GM20000 (cell line): ENCODE data around the gene UNC5B.

Experiments used
- DNase-seq: peaks from one replicate; pipeline ENCODE4 v3.0.0; 2012; ENCODE audit warnings: low spot score
- TF ChIP-seq, protein P1 (sequence below): IDR thresholded peaks from 2 replicates; pipeline ENCODE4 v1.5.1; 2012; ENCODE audit warnings: mild to moderate bottlenecking, control low read depth; ENCODE audit errors: extremely low read depth, missing control alignments

Gene UNC5B

DNA sequence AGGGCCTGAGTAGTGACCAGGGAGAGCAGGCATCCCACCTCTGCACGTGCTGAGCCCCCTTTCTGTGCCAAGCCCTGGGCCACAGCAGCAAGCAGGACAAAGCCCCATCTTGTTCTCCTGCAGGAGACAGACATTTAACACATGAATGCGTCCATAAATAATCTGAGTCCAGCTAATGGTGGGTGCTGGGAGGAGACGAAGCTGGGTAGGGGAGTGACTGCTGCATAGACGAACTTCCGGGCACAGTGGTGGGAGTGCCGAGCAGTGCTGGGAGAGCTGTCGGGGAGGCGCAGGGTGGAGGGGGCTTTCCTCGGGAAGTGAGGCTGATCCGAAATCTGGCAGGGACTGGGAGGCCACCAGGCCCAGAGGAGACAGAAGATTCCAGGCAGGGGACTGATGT lies 71.5 kb downstream of the UNC5B start:
- TF ChIP-seq, protein P1, sequence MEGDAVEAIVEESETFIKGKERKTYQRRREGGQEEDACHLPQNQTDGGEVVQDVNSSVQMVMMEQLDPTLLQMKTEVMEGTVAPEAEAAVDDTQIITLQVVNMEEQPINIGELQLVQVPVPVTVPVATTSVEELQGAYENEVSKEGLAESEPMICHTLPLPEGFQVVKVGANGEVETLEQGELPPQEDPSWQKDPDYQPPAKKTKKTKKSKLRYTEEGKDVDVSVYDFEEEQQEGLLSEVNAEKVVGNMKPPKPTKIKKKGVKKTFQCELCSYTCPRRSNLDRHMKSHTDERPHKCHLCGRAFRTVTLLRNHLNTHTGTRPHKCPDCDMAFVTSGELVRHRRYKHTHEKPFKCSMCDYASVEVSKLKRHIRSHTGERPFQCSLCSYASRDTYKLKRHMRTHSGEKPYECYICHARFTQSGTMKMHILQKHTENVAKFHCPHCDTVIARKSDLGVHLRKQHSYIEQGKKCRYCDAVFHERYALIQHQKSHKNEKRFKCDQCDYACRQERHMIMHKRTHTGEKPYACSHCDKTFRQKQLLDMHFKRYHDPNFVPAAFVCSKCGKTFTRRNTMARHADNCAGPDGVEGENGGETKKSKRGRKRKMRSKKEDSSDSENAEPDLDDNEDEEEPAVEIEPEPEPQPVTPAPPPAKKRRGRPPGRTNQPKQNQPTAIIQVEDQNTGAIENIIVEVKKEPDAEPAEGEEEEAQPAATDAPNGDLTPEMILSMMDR: no peak
- DNase-seq: no peak

DNA sequence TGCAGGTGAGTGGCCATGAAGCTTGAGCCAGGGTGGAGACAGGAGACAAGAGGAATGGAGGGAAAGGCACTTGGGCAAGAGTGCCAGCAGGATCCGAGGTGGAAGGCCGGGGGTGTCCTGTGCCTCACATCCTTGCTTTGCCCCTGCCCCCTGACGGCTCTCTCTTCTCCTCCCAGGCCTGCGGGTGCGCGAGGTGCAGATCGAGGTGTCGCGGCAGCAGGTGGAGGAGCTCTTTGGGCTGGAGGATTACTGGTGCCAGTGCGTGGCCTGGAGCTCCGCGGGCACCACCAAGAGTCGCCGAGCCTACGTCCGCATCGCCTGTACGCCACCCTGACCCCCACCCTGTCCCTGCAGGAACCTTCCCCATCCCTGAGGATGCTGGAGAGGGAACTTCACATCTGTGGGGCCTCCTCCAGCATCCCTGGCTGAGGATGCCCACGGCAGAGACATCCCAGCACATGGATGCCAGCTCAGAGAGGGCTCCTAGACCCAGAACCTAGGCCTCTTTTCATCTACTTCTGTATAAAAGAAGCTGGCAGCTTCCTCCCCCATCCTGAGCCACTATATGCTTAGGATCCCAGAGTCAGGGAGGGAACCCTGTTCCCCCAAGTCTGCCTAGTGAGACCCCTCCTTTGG lies 72.3 kb downstream of the UNC5B start:
- TF ChIP-seq, protein P1: no peak
- no peak for DNase-seq

DNA sequence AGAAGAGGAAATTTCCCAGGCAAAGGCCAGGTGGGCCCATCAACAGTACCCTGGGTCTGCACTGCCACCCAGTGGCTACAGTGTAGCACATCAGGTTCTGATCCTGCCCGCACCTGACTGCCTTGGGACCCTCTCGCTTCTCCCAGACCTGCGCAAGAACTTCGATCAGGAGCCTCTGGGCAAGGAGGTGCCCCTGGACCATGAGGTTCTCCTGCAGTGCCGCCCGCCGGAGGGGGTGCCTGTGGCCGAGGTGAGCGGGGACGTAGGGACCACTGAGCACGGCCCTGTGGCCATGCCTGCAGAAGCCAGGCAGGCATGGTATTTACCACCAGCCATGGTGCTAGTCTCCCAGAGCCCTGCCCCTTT lies 72.8 kb downstream of the UNC5B start:
- DNase-seq: peak; percentile 75
- TF ChIP-seq, protein P1: peak; percentile 50

DNA sequence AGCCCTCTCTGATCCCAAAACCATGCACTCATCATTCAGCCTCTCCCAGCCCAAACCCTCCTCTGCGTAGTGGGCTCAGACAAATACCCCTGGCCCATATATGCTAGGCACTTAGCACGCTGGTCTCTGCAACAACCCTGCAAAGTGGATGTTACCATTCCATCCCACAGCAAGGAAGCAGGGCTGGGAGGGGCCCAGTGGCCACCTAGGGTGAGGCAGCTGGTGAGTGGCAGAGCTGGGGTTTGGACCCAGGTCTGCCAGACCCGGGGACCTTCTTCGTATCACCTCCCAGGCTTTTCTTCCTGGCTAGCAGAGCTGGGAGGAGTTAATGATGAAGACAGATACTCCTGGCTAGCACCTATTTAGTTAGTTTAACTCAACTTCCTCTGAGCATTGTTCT lies 73.6 kb downstream of the UNC5B start:
- no peak for DNase-seq
- TF ChIP-seq, protein P1: no peak

DNA sequence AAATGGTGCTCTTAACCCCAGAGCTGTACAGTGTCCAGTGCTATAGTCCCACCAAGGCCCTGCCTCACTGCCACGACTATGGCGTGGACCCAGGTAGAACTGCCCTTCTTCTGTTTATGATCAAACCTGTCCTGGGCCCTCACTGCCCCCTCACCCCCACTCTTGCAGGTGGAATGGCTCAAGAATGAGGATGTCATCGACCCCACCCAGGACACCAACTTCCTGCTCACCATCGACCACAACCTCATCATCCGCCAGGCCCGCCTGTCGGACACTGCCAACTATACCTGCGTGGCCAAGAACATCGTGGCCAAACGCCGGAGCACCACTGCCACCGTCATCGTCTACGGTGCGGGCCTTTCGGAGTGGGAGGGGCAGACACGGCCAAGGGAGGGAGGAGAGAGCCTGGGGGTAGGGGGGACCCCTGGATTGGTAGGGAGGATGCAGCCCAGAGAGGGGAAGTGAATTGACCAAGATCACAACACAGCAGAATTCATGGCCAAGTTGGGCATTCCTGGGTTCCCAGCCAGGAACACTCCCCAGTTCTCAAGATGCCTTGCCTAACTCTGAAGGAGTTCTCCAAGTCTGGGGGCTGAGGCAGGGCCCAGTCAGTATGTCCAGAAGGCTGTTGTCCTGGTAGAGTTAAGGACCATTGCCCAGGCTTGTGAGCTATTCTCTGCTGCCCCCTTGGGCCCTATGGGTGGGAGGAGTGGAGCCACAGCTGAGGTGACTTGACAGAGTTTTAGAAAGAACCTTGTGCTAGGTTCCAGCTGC lies 74.3 kb downstream of the UNC5B start:
- TF ChIP-seq, protein P1: no peak

DNA sequence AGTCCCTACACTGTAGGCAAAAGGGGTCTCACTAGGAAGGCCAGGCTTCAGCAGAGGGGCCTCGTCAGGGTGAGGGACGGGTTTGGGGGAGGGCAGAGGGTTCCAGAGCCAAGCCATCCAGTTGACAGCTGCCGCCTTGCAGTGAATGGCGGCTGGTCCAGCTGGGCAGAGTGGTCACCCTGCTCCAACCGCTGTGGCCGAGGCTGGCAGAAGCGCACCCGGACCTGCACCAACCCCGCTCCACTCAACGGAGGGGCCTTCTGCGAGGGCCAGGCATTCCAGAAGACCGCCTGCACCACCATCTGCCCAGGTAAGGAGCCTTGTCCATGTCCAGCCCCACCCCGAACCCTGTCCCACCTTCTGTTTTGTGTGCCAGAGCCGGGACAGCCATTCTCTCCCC lies 75.1 kb downstream of the UNC5B start:
- no peak for DNase-seq
- TF ChIP-seq, protein P1: no peak

More for the DNA sequence above, 74.3 kb downstream of the UNC5B start:
- DNase-seq: no peak

DNA sequence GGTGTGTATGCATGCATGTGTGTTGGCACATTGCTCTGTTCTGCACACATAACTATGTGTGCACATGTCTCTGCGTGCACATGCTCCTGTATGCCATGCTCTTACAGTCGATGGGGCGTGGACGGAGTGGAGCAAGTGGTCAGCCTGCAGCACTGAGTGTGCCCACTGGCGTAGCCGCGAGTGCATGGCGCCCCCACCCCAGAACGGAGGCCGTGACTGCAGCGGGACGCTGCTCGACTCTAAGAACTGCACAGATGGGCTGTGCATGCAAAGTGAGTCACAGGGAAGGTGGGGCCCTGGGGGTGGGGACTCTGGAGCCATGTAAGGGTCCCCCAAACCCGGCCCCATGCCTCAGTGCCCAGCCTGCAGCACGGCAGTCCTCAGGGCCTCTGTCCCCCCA lies 76.1 kb downstream of the UNC5B start:
- TF ChIP-seq, protein P1: no peak
- no peak for DNase-seq
